HL-60 (cell line): ENCODE data around the gene FRAS1.

Experiments used
- TF ChIP-seq, protein P1 (sequence below): IDR thresholded peaks from one replicate; pipeline ENCODE4 v1.5.1; 2011; ENCODE audit warnings: low read length, control low read depth, inconsistent platforms; ENCODE audit not compliant: insufficient read depth
- TF ChIP-seq, protein P2 (sequence below): IDR thresholded peaks from 2 replicates; pipeline ENCODE4 v1.6.1; 2012; ENCODE audit warnings: low read depth; ENCODE audit not compliant: insufficient replicate concordance

DNA sequence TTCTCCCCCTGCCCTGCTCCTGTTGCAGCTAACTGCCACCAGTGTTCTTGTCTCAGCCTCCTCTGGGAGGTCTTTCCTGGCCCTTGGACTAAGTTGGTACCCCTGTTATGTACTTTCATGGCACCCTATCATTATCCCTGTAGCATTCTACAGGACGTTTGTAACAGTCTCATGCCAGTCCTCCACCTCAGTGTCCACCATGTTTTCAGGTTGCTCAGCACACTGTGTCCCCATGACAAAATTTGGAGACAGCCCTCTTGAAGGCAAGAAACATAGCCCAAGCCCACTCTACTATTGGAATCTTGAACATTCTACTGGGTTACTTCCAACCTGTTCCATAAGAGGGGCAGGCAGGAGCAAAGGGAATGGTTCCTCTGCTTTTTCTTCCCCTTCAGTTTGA, 300.0 kb downstream of the FRAS1 start:
- TF ChIP-seq, protein P1, sequence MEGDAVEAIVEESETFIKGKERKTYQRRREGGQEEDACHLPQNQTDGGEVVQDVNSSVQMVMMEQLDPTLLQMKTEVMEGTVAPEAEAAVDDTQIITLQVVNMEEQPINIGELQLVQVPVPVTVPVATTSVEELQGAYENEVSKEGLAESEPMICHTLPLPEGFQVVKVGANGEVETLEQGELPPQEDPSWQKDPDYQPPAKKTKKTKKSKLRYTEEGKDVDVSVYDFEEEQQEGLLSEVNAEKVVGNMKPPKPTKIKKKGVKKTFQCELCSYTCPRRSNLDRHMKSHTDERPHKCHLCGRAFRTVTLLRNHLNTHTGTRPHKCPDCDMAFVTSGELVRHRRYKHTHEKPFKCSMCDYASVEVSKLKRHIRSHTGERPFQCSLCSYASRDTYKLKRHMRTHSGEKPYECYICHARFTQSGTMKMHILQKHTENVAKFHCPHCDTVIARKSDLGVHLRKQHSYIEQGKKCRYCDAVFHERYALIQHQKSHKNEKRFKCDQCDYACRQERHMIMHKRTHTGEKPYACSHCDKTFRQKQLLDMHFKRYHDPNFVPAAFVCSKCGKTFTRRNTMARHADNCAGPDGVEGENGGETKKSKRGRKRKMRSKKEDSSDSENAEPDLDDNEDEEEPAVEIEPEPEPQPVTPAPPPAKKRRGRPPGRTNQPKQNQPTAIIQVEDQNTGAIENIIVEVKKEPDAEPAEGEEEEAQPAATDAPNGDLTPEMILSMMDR = no peak
- TF ChIP-seq, protein P2, sequence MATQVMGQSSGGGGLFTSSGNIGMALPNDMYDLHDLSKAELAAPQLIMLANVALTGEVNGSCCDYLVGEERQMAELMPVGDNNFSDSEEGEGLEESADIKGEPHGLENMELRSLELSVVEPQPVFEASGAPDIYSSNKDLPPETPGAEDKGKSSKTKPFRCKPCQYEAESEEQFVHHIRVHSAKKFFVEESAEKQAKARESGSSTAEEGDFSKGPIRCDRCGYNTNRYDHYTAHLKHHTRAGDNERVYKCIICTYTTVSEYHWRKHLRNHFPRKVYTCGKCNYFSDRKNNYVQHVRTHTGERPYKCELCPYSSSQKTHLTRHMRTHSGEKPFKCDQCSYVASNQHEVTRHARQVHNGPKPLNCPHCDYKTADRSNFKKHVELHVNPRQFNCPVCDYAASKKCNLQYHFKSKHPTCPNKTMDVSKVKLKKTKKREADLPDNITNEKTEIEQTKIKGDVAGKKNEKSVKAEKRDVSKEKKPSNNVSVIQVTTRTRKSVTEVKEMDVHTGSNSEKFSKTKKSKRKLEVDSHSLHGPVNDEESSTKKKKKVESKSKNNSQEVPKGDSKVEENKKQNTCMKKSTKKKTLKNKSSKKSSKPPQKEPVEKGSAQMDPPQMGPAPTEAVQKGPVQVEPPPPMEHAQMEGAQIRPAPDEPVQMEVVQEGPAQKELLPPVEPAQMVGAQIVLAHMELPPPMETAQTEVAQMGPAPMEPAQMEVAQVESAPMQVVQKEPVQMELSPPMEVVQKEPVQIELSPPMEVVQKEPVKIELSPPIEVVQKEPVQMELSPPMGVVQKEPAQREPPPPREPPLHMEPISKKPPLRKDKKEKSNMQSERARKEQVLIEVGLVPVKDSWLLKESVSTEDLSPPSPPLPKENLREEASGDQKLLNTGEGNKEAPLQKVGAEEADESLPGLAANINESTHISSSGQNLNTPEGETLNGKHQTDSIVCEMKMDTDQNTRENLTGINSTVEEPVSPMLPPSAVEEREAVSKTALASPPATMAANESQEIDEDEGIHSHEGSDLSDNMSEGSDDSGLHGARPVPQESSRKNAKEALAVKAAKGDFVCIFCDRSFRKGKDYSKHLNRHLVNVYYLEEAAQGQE = no peak
